Limb (tissue), 2 donors: ENCODE results near the gene PPOX.

Source experiments
- DNase-seq, 2 donors: peaks; one replicate each; pipeline ENCODE4 v3.0.0-alpha.2; 2016; ENCODE audit errors: extremely low spot score in 2 of 2

PPOX gene

GRCh38 chr1:161197560-161198193 lies 31.5 kb downstream of the PPOX start:
- DNase-seq, result no peak

- peak; percentile 34 to 69 for DNase-seq
Measured at GRCh38 chr1:161198194-161198896, 32.1 kb downstream of the PPOX start.

- peak; percentile 72 to 77 for DNase-seq
Measured at GRCh38 chr1:161198897-161199431, 32.7 kb downstream of the PPOX start, which contains the start of gene ADAMTS4. TSS of gene ADAMTS4 (minus strand) at chr1:161199054. CDS start at chr1:161198627, 427 bp downstream.

GRCh38 chr1:161199506-161200139 lies 33.4 kb downstream of the PPOX start:
- DNase-seq, result peak; percentile 27 to 55

GRCh38 chr1:161200421-161200991 lies 34.3 kb downstream of the PPOX start:
- DNase-seq, result no peak

GRCh38 chr1:161200992-161201835 lies 35.0 kb downstream of the PPOX start:
- DNase-seq, result peak in 1 of 2 donors; percentile 48

GRCh38 chr1:161201836-161202712 lies 35.8 kb downstream of the PPOX start, which contains the start of gene NDUFS2:
TSS of gene NDUFS2 (plus strand) at chr1:161202367. CDS start at chr1:161202386, 19 bp downstream.
- peak; percentile 96 to 99 for DNase-seq

- DNase-seq, result no peak
Measured at GRCh38 chr1:161206411-161207140, 40.4 kb downstream of the PPOX start.

GRCh38 chr1:161207173-161207572 lies 40.9 kb downstream of the PPOX start:
- no peak for DNase-seq

GRCh38 chr1:161209790-161210409 lies 43.7 kb downstream of the PPOX start:
- DNase-seq, result peak in 1 of 2 donors; percentile 81

- DNase-seq, result no peak
Measured at GRCh38 chr1:161214369-161214768, 48.1 kb downstream of the PPOX start.

GRCh38 chr1:161215076-161215475 lies 48.9 kb downstream of the PPOX start, which contains the start of gene FCER1G:
TSS of gene FCER1G (plus strand) at chr1:161215295. CDS start at chr1:161215322, 27 bp downstream.
- no peak for DNase-seq

- no peak for DNase-seq
Measured at GRCh38 chr1:161216945-161217712, 50.9 kb downstream of the PPOX start.

- no peak for DNase-seq
Measured at GRCh38 chr1:161217831-161218230, 51.6 kb downstream of the PPOX start.

- no peak for DNase-seq
Measured at GRCh38 chr1:161218301-161219077, 52.3 kb downstream of the PPOX start.

- DNase-seq, result no peak
Measured at GRCh38 chr1:161219078-161219892, 53.1 kb downstream of the PPOX start.
